RWPE1 (cell line): ENCODE results near the gene OSBPL10.
A peak's percentile ranks its signal among the peaks of the same experiment; 100 is the strongest.

Experiments used
- CTCF ChIA-PET: fragments of 350-600 bp; sonication (Branson Sonifier 250); formaldehyde crosslinking; extraction: SDS; loops from one replicate; lab custom pipeline; 2021; lab: Yijun Ruan, JAX
- POLR2A ChIA-PET: fragments of 400-600 bp; formaldehyde crosslinking; extraction: SDS; loops from one replicate; lab custom pipeline; 2020; ENCODE audit warnings: antibody characterized with exemption; ENCODE audit not compliant: low non-redundant PET; lab: Yijun Ruan, JAX
- DNase-seq: peaks from one replicate; pipeline ENCODE4 v3.0.0; 2012; ENCODE audit warnings: low spot score
- H3K27ac ChIP-seq: fragments of 450-650 bp; 2 replicates; pipeline ENCODE4 v1.5.1; 2017
- CTCF ChIP-seq: fragments of 450-650 bp; conservative IDR thresholded peaks from 2 replicates; pipeline ENCODE4 v1.5.1; 2017; ENCODE audit warnings: low read depth, mild to moderate bottlenecking

Gene OSBPL10

GRCh38 chr3:31707286-31707685 is 273.8 kb downstream of the OSBPL10 start:
- H3K27ac ChIP-seq: no peak overlapping the region
- TF ChIP-seq CTCF: no peak
- POLR2A ChIA-PET: no interaction called here
- no peak for DNase-seq
- CTCF ChIA-PET: no interaction called here

- ChIA-PET CTCF (interaction anchor here (0.6 kb wide), 1 partner anchor 921 kb away, joined by 4 read pairs; no protein-coding TSS in a partner anchor), POLR2A (no interaction called here)
- DNase-seq: no peak
- TF ChIP-seq CTCF: no peak
- no peak overlapping the region for H3K27ac ChIP-seq
Measured at GRCh38 chr3:31705736-31706135, 275.3 kb downstream of the OSBPL10 start.

GRCh38 chr3:31704591-31705179 is 276.4 kb downstream of the OSBPL10 start:
- peak overlapping the region; percentile 65 for H3K27ac ChIP-seq
- peak; percentile 42 for DNase-seq

GRCh38 chr3:31704156-31704555 is 276.9 kb downstream of the OSBPL10 start:
- ChIA-PET POLR2A (no interaction called here), CTCF (no interaction called here)
- DNase-seq: no peak
- H3K27ac ChIP-seq: 0 out of 2 replicates have a peak overlapping the region, but pooled peaks have one; percentile 12
- TF ChIP-seq CTCF: no peak

More at GRCh38 chr3:31704591-31705179, 276.4 kb downstream of the OSBPL10 start:
- ChIA-PET POLR2A (no interaction called here), CTCF (no interaction called here)
- no peak for TF ChIP-seq CTCF

GRCh38 chr3:31701286-31701685 is 279.8 kb downstream of the OSBPL10 start:
- DNase-seq: no peak
- no peak for TF ChIP-seq CTCF
- CTCF ChIA-PET: no interaction called here
- H3K27ac ChIP-seq: no peak overlapping the region
- POLR2A ChIA-PET: no interaction called here

GRCh38 chr3:31699309-31699953 is 281.6 kb downstream of the OSBPL10 start:
- DNase-seq: no peak
- CTCF ChIA-PET: no interaction called here
- no peak for TF ChIP-seq CTCF
- POLR2A ChIA-PET: no interaction called here
- H3K27ac ChIP-seq: no peak overlapping the region
